ENCODE data around the gene AWAT2. TPM values are rescaled to one million over a fixed set of nuclear protein-coding genes. Genes with fewer than 3 reads are reported as not detected.

The AWAT2 gene
- total and polyA plus RNA-seq, 10 of the 15 experiments (the other 5 are each of a cell fraction or from before 2014, with no cell fraction given): not detected

DNA sequence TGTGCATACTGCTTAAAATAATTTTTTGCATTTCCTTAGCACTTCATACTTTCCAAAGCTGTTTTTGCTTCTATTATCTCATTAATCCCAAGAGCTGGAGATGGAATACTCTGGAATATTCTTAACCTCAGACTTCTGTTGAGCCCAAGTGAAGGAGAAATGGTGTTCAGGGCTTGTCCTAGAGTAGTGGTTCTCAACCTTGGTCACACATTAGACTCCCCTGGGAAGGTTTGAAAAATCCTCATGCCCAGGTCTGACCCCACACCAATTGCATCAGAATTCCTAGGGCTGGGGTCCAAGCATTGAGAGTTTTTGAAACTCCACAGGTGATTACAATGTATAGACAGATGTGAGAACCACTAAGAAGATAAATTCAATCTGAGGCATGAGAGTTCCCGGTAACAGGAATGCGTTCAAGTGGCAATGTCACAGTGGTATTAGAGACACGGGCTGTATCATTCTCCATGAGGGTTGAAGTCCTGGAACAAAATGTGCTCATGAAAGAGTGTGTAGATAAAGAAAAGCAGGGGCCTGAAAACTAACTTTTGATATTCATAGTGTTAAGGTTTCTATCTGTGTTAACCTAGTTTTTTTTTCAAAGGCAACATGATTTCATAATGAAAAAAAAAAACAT lies 47.9 kb downstream of the AWAT2 start:
- ChIA-PET RAD21 (ENCODE audit: unreplicated experiment) (no interaction called here), POLR2A (no interaction called here), SMC1A (ENCODE audit: uncharacterized antibody, unreplicated experiment) (no interaction called here), CTCF (no interaction called here)
- no peak overlapping the region for H3K27ac ChIP-seq (ENCODE audit: control insufficient read depth, insufficient read depth)
- FAIRE-seq (no peak), DNase-seq (ENCODE audit: low read depth, low spot score) (no peak), ATAC-seq (no peak)
- in situ Hi-C loops (cut with MboI): no loop called here
- H3K9me3 ChIP-seq (replicated peaks; ENCODE audit: control insufficient read depth, insufficient read depth, low read length): no peaks in the 10 kb centered on the region
- H3K79me2 ChIP-seq (ENCODE audit: control insufficient read depth, insufficient read depth, low read length): no peaks in the 10 kb centered on the region
- no peaks in the 10 kb centered on the region for H3K4me1 ChIP-seq (ENCODE audit: control insufficient read depth, insufficient read depth, low read length)
- H4K20me1 ChIP-seq (ENCODE audit: control insufficient read depth, insufficient read depth): no peaks in the 10 kb centered on the region
- H3K4me3 ChIP-seq: no peak overlapping the region
- no peaks in the 10 kb centered on the region for H3K36me3 ChIP-seq (ENCODE audit: control insufficient read depth in 2 of 2, insufficient read depth in 2 of 2, low read length in 1 of 2)
- intact Hi-C loops (cut with micrococcal nuclease; ENCODE audit: unreplicated experiment): no loop called here
- BruUV-seq (replicated peaks): no TSS peak
- H3K9ac ChIP-seq (ENCODE audit: control insufficient read depth, insufficient read depth, low read length): no peak overlapping the region
- WGBS (ENCODE audit: insufficient coverage, insufficient replicate concordance, low lambda C conversion rate, missing lambda C conversion rate): 58% methylated on average over 3 of the region's 3 CpGs
- H3K4me2 ChIP-seq (ENCODE audit: control insufficient read depth, insufficient read depth): no peak overlapping the region
- no peak overlapping the region for H2AFZ ChIP-seq (ENCODE audit: control insufficient read depth, low read depth, low read length)
- no peaks in the 10 kb centered on the region for H3K27me3 ChIP-seq (replicated peaks in 1 of 2; ENCODE audit: control insufficient read depth in 2 of 2, insufficient read depth in 2 of 2, low read length in 1 of 2)
- TF ChIP-seq TARDBP (IDR thresholded peaks at IDR 0.05; ENCODE audit: borderline replicate concordance) (no peak), SRF (IDR thresholded peaks at IDR 0.05; ENCODE audit: low read depth in 2 of 2, low read length in 2 of 2) (no peak), MXI1 (IDR thresholded peaks at IDR 0.05; ENCODE audit: low read depth, low read length) (no peak), KDM1A (IDR thresholded peaks at IDR 0.05; ENCODE audit: borderline replicate concordance) (no peak), ZNF207 (IDR thresholded peaks at IDR 0.05; ENCODE audit: borderline replicate concordance) (no peak), YBX1 (IDR thresholded peaks at IDR 0.05) (no peak), HCFC1 (IDR thresholded peaks at IDR 0.05; ENCODE audit: low read length) (no peak), ZSCAN29 (IDR thresholded peaks at IDR 0.05) (no peak), YY1 (IDR thresholded peaks at IDR 0.05; ENCODE audit: low read depth, low read length) (no peak), SREBF2 (IDR thresholded peaks at IDR 0.05; ENCODE audit: low read length) (no peak), POLR2AphosphoS5 (IDR thresholded peaks at IDR 0.05; ENCODE audit: low read length) (no peak), BRCA1 (IDR thresholded peaks at IDR 0.05; ENCODE audit: low read depth, low read length) (no peak), FOXK2 (IDR thresholded peaks at IDR 0.05) (no peak), JUNB (IDR thresholded peaks at IDR 0.05) (no peak)
- TF ChIP-seq, protein P1, sequence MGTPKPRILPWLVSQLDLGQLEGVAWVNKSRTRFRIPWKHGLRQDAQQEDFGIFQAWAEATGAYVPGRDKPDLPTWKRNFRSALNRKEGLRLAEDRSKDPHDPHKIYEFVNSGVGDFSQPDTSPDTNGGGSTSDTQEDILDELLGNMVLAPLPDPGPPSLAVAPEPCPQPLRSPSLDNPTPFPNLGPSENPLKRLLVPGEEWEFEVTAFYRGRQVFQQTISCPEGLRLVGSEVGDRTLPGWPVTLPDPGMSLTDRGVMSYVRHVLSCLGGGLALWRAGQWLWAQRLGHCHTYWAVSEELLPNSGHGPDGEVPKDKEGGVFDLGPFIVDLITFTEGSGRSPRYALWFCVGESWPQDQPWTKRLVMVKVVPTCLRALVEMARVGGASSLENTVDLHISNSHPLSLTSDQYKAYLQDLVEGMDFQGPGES (IDR thresholded peaks at IDR 0.05): no peak
- TF ChIP-seq, protein P2, sequence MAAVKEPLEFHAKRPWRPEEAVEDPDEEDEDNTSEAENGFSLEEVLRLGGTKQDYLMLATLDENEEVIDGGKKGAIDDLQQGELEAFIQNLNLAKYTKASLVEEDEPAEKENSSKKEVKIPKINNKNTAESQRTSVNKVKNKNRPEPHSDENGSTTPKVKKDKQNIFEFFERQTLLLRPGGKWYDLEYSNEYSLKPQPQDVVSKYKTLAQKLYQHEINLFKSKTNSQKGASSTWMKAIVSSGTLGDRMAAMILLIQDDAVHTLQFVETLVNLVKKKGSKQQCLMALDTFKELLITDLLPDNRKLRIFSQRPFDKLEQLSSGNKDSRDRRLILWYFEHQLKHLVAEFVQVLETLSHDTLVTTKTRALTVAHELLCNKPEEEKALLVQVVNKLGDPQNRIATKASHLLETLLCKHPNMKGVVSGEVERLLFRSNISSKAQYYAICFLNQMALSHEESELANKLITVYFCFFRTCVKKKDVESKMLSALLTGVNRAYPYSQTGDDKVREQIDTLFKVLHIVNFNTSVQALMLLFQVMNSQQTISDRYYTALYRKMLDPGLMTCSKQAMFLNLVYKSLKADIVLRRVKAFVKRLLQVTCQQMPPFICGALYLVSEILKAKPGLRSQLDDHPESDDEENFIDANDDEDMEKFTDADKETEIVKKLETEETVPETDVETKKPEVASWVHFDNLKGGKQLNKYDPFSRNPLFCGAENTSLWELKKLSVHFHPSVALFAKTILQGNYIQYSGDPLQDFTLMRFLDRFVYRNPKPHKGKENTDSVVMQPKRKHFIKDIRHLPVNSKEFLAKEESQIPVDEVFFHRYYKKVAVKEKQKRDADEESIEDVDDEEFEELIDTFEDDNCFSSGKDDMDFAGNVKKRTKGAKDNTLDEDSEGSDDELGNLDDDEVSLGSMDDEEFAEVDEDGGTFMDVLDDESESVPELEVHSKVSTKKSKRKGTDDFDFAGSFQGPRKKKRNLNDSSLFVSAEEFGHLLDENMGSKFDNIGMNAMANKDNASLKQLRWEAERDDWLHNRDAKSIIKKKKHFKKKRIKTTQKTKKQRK (IDR thresholded peaks at IDR 0.05; ENCODE audit: low read depth, low read length): no peak
- TF ChIP-seq, protein P3, sequence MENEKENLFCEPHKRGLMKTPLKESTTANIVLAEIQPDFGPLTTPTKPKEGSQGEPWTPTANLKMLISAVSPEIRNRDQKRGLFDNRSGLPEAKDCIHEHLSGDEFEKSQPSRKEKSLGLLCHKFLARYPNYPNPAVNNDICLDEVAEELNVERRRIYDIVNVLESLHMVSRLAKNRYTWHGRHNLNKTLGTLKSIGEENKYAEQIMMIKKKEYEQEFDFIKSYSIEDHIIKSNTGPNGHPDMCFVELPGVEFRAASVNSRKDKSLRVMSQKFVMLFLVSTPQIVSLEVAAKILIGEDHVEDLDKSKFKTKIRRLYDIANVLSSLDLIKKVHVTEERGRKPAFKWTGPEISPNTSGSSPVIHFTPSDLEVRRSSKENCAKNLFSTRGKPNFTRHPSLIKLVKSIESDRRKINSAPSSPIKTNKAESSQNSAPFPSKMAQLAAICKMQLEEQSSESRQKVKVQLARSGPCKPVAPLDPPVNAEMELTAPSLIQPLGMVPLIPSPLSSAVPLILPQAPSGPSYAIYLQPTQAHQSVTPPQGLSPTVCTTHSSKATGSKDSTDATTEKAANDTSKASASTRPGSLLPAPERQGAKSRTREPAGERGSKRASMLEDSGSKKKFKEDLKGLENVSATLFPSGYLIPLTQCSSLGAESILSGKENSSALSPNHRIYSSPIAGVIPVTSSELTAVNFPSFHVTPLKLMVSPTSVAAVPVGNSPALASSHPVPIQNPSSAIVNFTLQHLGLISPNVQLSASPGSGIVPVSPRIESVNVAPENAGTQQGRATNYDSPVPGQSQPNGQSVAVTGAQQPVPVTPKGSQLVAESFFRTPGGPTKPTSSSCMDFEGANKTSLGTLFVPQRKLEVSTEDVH (IDR thresholded peaks at IDR 0.05; ENCODE audit: low read depth, partially characterized antibody): no peak
